SK-N-SH treated with all-trans-retinoic acid at 6 μM for 48 hours (cell line): Measurements from ENCODE around the gene SUGP2.

Experiments
- ATAC-seq: fragments of 200-7000 bp; cut with Tn5 transposase; 3 replicates; pipeline ENCODE4 v1.9.1; 2020; ENCODE audit warnings: mild to moderate bottlenecking, moderate library complexity
- ARNTL ChIP-seq: fragments of 450-650 bp; formaldehyde crosslinking; IDR thresholded peaks from 2 replicates; pipeline ENCODE4 v1.5.0; 2020; ENCODE audit warnings: low read depth, mild to moderate bottlenecking, moderate library complexity, borderline replicate concordance
- BACH2 ChIP-seq: fragments of 250-450 bp; sonication (Bioruptor Pico); IDR thresholded peaks from 2 replicates; pipeline ENCODE4 v1.9.0; 2021; ENCODE audit warnings: mild to moderate bottlenecking, borderline replicate concordance
- CSDC2 ChIP-seq: fragments of 250-450 bp; sonication (Bioruptor Pico); IDR thresholded peaks from 2 replicates; pipeline ENCODE4 v1.5.0; 2020; ENCODE audit warnings: mild to moderate bottlenecking, moderate library complexity
- ESRRG ChIP-seq: fragments of 250-450 bp; sonication (Bioruptor Pico); IDR thresholded peaks from 2 replicates; pipeline ENCODE4 v1.6.1; 2021; ENCODE audit warnings: mild to moderate bottlenecking
- GLIS3 ChIP-seq: fragments of 250-450 bp; sonication (Bioruptor Pico); IDR thresholded peaks from 2 replicates; pipeline ENCODE4 v1.5.0; 2020; ENCODE audit warnings: mild to moderate bottlenecking, moderate library complexity
- ISL1 ChIP-seq: fragments of 250-450 bp; sonication (Bioruptor Pico); IDR thresholded peaks from 2 replicates; pipeline ENCODE4 v2.1.2; 2022; ENCODE audit warnings: mild to moderate bottlenecking, moderate library complexity
- OSR1 ChIP-seq: fragments of 250-450 bp; sonication (Bioruptor Pico); IDR thresholded peaks from 2 replicates; pipeline ENCODE4 v1.8.0; 2022; ENCODE audit warnings: moderate library complexity, mild to moderate bottlenecking, inconsistent platforms
- PPARA ChIP-seq: fragments of 250-450 bp; sonication (Bioruptor Pico); IDR thresholded peaks from 2 replicates; pipeline ENCODE4 v1.5.0; 2020; ENCODE audit warnings: mild to moderate bottlenecking, borderline replicate concordance
- RARB ChIP-seq: fragments of 250-450 bp; sonication (Bioruptor Pico); IDR thresholded peaks from 2 replicates; pipeline ENCODE4 v1.8.0; 2021; ENCODE audit warnings: mild to moderate bottlenecking, moderate library complexity
- SNAI2 ChIP-seq: fragments of 250-450 bp; sonication (Bioruptor Pico); IDR thresholded peaks from 2 replicates; pipeline ENCODE4 v1.5.0; 2020; ENCODE audit warnings: mild to moderate bottlenecking, moderate library complexity
- ZC3H10 ChIP-seq: fragments of 250-450 bp; sonication (Bioruptor Pico); IDR thresholded peaks from 2 replicates; pipeline ENCODE4 v1.5.1; 2021; ENCODE audit warnings: mild to moderate bottlenecking, moderate library complexity
- ZFP3 ChIP-seq: fragments of 250-450 bp; sonication (Bioruptor Pico); IDR thresholded peaks from 2 replicates; pipeline ENCODE4 v1.5.0; 2020; ENCODE audit warnings: mild to moderate bottlenecking, moderate library complexity
- ZNF565 ChIP-seq: fragments of 450-650 bp; formaldehyde crosslinking; conservative IDR thresholded peaks from 2 replicates; pipeline ENCODE4 v1.5.0; 2020; ENCODE audit warnings: low read depth, mild to moderate bottlenecking, moderate library complexity
- ZNF8 ChIP-seq: fragments of 450-650 bp; formaldehyde crosslinking; IDR thresholded peaks from 2 replicates; pipeline ENCODE4 v1.5.0; 2020; ENCODE audit warnings: mild to moderate bottlenecking, moderate library complexity
- TF ChIP-seq, protein P1 (sequence below): fragments of 250-450 bp; sonication (Bioruptor Pico); IDR thresholded peaks from 2 replicates; pipeline ENCODE4 v1.8.0; 2021; ENCODE audit warnings: low read depth, mild to moderate bottlenecking, moderate library complexity, borderline replicate concordance
- TF ChIP-seq, protein P2 (sequence below): fragments of 250-450 bp; sonication (Bioruptor Pico); IDR thresholded peaks from 2 replicates; pipeline ENCODE4 v1.5.1; 2020; ENCODE audit warnings: low read depth, mild to moderate bottlenecking, moderate library complexity
- TF ChIP-seq, protein P3 (sequence below): fragments of 250-450 bp; sonication (Bioruptor Pico); IDR thresholded peaks from 2 replicates; pipeline ENCODE4 v1.5.1; 2021; ENCODE audit warnings: mild to moderate bottlenecking, moderate library complexity
- TF ChIP-seq, protein P4 (sequence below): fragments of 250-450 bp; sonication (Bioruptor Pico); IDR thresholded peaks from 2 replicates; pipeline ENCODE4 v1.5.0; 2020; ENCODE audit warnings: mild to moderate bottlenecking, moderate library complexity
- TF ChIP-seq, protein P5 (sequence below): fragments of 250-450 bp; sonication (Bioruptor Pico); IDR thresholded peaks from 2 replicates; pipeline ENCODE4 v1.8.0; 2020; ENCODE audit warnings: mild to moderate bottlenecking, moderate library complexity, borderline replicate concordance

Gene SUGP2

DNA sequence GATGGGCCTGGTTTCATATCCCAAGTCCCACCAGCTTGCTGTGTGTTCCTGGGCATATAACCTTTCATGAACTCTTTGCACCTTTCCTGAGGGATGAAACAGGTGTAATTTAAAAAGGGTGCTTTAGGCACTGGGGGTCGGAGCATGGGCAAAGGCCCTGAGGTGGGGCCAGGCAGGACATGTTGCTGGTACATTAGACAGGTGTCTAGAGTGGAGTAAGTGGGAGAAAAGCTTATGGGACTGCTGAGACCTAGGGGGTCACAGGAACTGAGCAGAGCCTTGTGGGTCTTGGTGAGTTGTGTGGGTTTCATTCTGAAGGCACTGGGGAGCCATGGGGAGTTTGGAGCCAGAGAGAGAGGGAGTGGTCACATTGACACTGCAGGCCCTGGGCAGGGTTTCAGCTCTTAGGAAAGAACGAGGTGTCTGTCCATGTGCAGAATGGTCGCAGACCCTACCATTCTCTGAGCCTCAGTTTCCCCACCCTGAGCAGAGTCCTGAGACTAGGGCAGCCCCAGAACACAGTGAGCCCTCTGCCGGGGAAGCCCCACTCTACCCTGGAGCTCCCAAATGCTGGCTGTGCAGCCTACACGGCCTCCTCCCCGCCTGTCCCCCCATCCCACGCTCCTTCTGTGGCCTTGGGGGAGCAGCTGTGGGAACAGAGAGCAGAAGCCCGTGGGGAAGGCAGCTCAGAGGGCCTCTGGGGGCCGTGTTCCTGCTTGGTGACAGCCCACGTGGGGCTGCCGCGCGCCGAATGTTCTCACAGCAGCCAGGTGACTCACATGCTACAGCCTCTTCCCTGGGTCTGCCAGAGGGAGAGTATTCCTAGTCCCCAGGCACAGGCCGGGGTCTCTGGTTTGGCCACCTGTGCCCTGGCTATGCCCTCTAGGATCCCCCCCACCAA is 85.0 kb downstream of the SUGP2 start:
- TF ChIP-seq, protein P1, sequence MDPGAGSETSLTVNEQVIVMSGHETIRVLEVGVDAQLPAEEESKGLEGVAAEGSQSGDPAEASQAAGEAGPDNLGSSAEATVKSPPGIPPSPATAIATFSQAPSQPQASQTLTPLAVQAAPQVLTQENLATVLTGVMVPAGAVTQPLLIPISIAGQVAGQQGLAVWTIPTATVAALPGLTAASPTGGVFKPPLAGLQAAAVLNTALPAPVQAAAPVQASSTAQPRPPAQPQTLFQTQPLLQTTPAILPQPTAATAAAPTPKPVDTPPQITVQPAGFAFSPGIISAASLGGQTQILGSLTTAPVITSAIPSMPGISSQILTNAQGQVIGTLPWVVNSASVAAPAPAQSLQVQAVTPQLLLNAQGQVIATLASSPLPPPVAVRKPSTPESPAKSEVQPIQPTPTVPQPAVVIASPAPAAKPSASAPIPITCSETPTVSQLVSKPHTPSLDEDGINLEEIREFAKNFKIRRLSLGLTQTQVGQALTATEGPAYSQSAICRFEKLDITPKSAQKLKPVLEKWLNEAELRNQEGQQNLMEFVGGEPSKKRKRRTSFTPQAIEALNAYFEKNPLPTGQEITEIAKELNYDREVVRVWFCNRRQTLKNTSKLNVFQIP (CRISPR knock-in tag) = no peak
- TF ChIP-seq OSR1 (CRISPR knock-in tag) = no peak
- no peak for TF ChIP-seq ZFP3 (CRISPR knock-in tag)
- TF ChIP-seq, protein P2, sequence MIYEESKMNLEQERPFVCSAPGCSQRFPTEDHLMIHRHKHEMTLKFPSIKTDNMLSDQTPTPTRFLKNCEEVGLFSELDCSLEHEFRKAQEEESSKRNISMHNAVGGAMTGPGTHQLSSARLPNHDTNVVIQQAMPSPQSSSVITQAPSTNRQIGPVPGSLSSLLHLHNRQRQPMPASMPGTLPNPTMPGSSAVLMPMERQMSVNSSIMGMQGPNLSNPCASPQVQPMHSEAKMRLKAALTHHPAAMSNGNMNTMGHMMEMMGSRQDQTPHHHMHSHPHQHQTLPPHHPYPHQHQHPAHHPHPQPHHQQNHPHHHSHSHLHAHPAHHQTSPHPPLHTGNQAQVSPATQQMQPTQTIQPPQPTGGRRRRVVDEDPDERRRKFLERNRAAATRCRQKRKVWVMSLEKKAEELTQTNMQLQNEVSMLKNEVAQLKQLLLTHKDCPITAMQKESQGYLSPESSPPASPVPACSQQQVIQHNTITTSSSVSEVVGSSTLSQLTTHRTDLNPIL = no peak
- no peak for TF ChIP-seq BACH2 (CRISPR knock-in tag)
- no peak for TF ChIP-seq RARB (CRISPR knock-in tag)
- TF ChIP-seq CSDC2 = no peak
- TF ChIP-seq ZC3H10 (CRISPR knock-in tag) = no peak
- TF ChIP-seq ESRRG = no peak
- TF ChIP-seq ISL1 (CRISPR knock-in tag) = no peak
- TF ChIP-seq PPARA (CRISPR knock-in tag) = no peak
- TF ChIP-seq ZNF8 (CRISPR knock-in tag) = no peak
- TF ChIP-seq, protein P3, sequence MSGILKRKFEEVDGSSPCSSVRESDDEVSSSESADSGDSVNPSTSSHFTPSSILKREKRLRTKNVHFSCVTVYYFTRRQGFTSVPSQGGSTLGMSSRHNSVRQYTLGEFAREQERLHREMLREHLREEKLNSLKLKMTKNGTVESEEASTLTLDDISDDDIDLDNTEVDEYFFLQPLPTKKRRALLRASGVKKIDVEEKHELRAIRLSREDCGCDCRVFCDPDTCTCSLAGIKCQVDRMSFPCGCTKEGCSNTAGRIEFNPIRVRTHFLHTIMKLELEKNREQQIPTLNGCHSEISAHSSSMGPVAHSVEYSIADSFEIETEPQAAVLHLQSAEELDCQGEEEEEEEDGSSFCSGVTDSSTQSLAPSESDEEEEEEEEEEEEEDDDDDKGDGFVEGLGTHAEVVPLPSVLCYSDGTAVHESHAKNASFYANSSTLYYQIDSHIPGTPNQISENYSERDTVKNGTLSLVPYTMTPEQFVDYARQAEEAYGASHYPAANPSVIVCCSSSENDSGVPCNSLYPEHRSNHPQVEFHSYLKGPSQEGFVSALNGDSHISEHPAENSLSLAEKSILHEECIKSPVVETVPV (CRISPR knock-in tag) = no peak
- ATAC-seq = no peak

DNA sequence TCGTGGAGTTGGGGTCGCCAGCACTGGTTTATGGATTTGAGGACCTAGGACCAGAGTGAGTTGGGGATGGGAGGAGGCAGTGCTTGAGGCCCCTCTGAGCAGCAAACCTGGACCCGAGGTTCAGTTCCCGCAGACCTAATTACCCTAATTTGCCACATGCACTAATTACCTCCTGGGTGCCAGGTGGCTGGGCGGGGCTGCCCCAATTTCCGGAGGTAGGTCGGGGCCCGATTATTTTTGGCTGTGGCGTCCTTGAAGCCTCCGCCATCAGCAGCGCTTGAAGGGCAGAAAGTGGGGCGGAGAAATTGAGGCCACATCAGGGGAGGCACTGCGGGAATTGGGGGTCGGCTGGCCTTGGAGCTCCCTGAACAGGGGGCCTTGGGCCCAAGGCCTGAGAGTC is 86.4 kb downstream of the SUGP2 start:
- no peak for TF ChIP-seq ZNF565 (CRISPR knock-in tag)
- no peak for TF ChIP-seq ISL1 (CRISPR knock-in tag)
- TF ChIP-seq, protein P4, sequence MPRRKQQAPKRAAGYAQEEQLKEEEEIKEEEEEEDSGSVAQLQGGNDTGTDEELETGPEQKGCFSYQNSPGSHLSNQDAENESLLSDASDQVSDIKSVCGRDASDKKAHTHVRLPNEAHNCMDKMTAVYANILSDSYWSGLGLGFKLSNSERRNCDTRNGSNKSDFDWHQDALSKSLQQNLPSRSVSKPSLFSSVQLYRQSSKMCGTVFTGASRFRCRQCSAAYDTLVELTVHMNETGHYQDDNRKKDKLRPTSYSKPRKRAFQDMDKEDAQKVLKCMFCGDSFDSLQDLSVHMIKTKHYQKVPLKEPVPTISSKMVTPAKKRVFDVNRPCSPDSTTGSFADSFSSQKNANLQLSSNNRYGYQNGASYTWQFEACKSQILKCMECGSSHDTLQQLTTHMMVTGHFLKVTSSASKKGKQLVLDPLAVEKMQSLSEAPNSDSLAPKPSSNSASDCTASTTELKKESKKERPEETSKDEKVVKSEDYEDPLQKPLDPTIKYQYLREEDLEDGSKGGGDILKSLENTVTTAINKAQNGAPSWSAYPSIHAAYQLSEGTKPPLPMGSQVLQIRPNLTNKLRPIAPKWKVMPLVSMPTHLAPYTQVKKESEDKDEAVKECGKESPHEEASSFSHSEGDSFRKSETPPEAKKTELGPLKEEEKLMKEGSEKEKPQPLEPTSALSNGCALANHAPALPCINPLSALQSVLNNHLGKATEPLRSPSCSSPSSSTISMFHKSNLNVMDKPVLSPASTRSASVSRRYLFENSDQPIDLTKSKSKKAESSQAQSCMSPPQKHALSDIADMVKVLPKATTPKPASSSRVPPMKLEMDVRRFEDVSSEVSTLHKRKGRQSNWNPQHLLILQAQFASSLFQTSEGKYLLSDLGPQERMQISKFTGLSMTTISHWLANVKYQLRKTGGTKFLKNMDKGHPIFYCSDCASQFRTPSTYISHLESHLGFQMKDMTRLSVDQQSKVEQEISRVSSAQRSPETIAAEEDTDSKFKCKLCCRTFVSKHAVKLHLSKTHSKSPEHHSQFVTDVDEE (CRISPR knock-in tag) = no peak
- TF ChIP-seq CSDC2 = no peak
- TF ChIP-seq PPARA (CRISPR knock-in tag) = no peak
- no peak for TF ChIP-seq BACH2 (CRISPR knock-in tag)
- TF ChIP-seq ARNTL (CRISPR knock-in tag) = no peak
- TF ChIP-seq GLIS3 (CRISPR knock-in tag) = no peak
- no peak for ATAC-seq

DNA sequence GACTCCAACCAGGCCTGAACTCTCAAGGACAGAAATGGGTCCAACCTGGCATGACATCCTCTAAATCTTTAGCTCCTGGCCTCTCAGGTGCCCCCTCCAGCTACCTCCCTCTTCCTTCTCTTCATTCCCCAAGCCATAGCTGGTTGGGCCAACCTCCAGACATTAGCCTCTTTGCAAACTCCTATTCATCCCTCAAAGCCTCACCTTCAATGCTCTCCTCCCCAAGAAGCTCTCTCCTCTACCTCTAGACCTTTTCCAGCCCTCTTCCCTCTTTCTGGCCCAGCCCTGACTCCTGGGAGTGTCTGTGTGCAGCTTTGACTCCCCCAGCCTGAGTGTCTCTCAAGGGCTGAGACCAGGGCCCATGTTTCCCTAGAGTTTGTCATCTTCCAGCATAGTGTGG is 87.0 kb downstream of the SUGP2 start:
- TF ChIP-seq ZFP3 (CRISPR knock-in tag) = peak; percentile 95
- TF ChIP-seq, protein P5, sequence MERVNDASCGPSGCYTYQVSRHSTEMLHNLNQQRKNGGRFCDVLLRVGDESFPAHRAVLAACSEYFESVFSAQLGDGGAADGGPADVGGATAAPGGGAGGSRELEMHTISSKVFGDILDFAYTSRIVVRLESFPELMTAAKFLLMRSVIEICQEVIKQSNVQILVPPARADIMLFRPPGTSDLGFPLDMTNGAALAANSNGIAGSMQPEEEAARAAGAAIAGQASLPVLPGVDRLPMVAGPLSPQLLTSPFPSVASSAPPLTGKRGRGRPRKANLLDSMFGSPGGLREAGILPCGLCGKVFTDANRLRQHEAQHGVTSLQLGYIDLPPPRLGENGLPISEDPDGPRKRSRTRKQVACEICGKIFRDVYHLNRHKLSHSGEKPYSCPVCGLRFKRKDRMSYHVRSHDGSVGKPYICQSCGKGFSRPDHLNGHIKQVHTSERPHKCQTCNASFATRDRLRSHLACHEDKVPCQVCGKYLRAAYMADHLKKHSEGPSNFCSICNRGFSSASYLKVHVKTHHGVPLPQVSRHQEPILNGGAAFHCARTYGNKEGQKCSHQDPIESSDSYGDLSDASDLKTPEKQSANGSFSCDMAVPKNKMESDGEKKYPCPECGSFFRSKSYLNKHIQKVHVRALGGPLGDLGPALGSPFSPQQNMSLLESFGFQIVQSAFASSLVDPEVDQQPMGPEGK = no peak
- no peak for ATAC-seq

DNA sequence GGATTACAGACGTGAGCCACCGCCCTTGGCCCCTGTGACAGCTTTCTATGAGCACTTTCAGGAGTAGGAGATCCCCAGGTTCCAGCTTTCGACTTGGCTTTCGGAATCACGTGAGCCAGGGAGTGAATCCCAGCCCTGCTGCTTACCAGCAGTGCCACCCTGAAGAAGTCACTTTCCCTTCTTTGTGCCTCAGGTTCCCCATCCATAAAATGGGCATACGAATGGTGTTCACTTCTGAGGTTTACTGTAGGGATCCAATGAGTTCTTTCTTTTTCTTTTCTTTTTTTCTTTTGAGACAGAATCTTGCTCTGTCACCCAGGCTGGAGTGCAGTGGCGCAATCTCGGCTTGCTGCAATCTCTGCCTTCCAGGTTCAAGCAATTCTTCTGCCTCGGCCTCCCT is 88.0 kb downstream of the SUGP2 start:
- no peak for ATAC-seq
- TF ChIP-seq ARNTL (CRISPR knock-in tag) (no peak), SNAI2 (CRISPR knock-in tag) (no peak)
